ENCODE results near the gene CSMD2.

The CSMD2 gene

DNA sequence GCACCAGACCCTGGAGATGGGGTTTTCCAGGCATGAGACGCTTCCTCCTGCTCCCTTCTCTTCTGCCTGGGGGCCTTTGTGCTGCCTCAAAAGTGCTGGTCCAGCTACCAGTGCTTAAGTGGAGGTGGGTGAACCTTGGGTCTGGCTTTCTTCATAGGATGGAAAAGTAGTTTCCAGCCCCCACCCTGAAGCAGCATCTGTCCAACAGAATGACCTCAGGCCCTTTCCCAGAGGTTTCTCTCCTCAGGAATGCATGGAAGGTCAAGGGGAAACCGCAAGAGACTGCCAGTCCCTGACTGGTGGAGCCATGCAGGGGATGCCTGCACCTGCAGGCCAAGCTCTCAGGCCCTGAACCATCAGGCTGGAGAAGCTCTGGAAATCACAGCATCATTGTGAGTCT, 237.3 kb downstream of the CSMD2 start:
- TF ChIP-seq, protein P1, sequence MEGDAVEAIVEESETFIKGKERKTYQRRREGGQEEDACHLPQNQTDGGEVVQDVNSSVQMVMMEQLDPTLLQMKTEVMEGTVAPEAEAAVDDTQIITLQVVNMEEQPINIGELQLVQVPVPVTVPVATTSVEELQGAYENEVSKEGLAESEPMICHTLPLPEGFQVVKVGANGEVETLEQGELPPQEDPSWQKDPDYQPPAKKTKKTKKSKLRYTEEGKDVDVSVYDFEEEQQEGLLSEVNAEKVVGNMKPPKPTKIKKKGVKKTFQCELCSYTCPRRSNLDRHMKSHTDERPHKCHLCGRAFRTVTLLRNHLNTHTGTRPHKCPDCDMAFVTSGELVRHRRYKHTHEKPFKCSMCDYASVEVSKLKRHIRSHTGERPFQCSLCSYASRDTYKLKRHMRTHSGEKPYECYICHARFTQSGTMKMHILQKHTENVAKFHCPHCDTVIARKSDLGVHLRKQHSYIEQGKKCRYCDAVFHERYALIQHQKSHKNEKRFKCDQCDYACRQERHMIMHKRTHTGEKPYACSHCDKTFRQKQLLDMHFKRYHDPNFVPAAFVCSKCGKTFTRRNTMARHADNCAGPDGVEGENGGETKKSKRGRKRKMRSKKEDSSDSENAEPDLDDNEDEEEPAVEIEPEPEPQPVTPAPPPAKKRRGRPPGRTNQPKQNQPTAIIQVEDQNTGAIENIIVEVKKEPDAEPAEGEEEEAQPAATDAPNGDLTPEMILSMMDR (IDR thresholded peaks at IDR 0.05), result no peak
- no peak overlapping the region for H3K4me3 ChIP-seq
- no peak overlapping the region for H3K27ac ChIP-seq
- DNase-seq (ENCODE audit: low spot score), result no peak

DNA sequence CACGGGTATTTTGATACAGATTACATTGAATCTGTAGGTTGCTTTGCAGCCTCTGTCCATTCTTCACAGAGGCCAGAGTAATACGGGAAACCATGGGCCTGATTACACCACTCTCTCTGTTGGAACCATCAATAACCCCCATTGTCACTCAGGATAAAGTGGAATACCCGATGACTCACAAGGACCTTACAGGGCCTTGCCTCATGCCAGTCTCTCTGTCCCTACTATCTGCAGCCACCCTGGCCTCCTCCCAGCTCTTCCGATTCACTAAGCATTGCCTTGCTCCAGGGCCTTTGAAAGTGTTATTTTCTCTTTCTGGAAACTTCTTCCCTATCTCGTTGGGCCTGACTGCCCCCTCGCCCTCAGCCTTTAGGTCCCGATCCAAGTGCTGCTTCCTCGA, 239.4 kb downstream of the CSMD2 start:
- no peak for DNase-seq (ENCODE audit: low spot score)
- Histone ChIP-seq H3K27ac (no peak overlapping the region), H3K4me3 (no peak overlapping the region)
- TF ChIP-seq, protein P1 (IDR thresholded peaks at IDR 0.05), result no peak

- TF ChIP-seq, protein P1 (IDR thresholded peaks at IDR 0.05), result no peak
- DNase-seq (ENCODE audit: low spot score), result no peak
- Histone ChIP-seq H3K4me3 (no peak overlapping the region), H3K27ac (no peak overlapping the region)
Observed at GRCh38 chr1:33921281-33921680, 243.7 kb downstream of the CSMD2 start.

GRCh38 chr1:33918368-33918767, 246.7 kb downstream of the CSMD2 start:
- no peak overlapping the region for H3K27ac ChIP-seq
- no peak for DNase-seq (ENCODE audit: low spot score)
- TF ChIP-seq, protein P1 (IDR thresholded peaks at IDR 0.05), result no peak
- H3K4me3 ChIP-seq, result no peak overlapping the region

GRCh38 chr1:33916786-33917185, 248.2 kb downstream of the CSMD2 start:
- TF ChIP-seq, protein P1 (IDR thresholded peaks at IDR 0.05), result no peak
- DNase-seq (ENCODE audit: low spot score), result no peak
- no peak overlapping the region for H3K27ac ChIP-seq
- H3K4me3 ChIP-seq, result no peak overlapping the region

GRCh38 chr1:33914531-33914930, 250.5 kb downstream of the CSMD2 start:
- no peak overlapping the region for H3K4me3 ChIP-seq
- TF ChIP-seq, protein P1 (IDR thresholded peaks at IDR 0.05), result no peak
- no peak overlapping the region for H3K27ac ChIP-seq
- no peak for DNase-seq (ENCODE audit: low spot score)

GRCh38 chr1:33908324-33908956, 256.6 kb downstream of the CSMD2 start:
- no peak overlapping the region for H3K27ac ChIP-seq

More at GRCh38 chr1:33908324-33908956, 256.6 kb downstream of the CSMD2 start:
- no peak overlapping the region for H3K4me3 ChIP-seq
- TF ChIP-seq, protein P1 (IDR thresholded peaks at IDR 0.05), result no peak
- DNase-seq (ENCODE audit: low spot score), result peak; percentile 60

All from coronary artery (tissue), 2 donors.